Activated CD4-positive, alpha-beta T cell treated with anti-CD3 and anti-CD28 coated beads, Interleukin-2, amount 10 ng/mL, durations not matched to agents 7 days and 5 days (primary cell): Measurements from ENCODE around the gene ITGB5. TPM values are rescaled to one million over a fixed set of nuclear protein-coding genes. Genes with fewer than 3 reads are reported as not detected.

Experiments
- CTCF ChIA-PET: fragments of 350-600 bp; sonication (Branson Sonifier 250); formaldehyde crosslinking; loops from one replicate; lab custom pipeline; 2021; ENCODE audit warnings: antibody characterized with exemption; lab: Charles Lee
- POLR2A ChIA-PET: fragments of 350-600 bp; sonication (Branson Sonifier 250); formaldehyde crosslinking; loops from one replicate; lab custom pipeline; 2021; ENCODE audit warnings: antibody characterized with exemption; lab: Charles Lee
- DNase-seq: peaks from one replicate; pipeline ENCODE4 v3.0.0-alpha.2; 2020
- H3K27ac Mint-ChIP-seq: one replicate; pipeline ENCODE4 v1.8.0; 2021; ENCODE audit warnings: mild to moderate bottlenecking, moderate library complexity, mixed read lengths
- H3K27me3 Mint-ChIP-seq: one replicate; pipeline ENCODE4 v1.8.0; 2021; ENCODE audit warnings: mixed read lengths
- H3K36me3 Mint-ChIP-seq: one replicate; pipeline ENCODE4 v1.8.0; 2021; ENCODE audit warnings: low read depth, mixed read lengths
- H3K4me1 Mint-ChIP-seq: one replicate; pipeline ENCODE4 v1.8.0; 2021; ENCODE audit warnings: mixed read lengths
- H3K4me3 Mint-ChIP-seq: one replicate; pipeline ENCODE4 v1.8.0; 2021; ENCODE audit warnings: mild to moderate bottlenecking, moderate library complexity, mixed read lengths
- H3K9me3 Mint-ChIP-seq: one replicate; pipeline ENCODE4 v1.8.0; 2021; ENCODE audit warnings: mixed read lengths
- total RNA-seq, 2 experiments: library from RNA; stranded (reverse); gene quantifications; one replicate each; pipeline ENCODE4 v1.2.3, GENCODE V29; 2021

The ITGB5 gene
- under 1 TPM; 0.15 to 0.37 TPM for total RNA-seq

- peaks cover 4% of the 10 kb centered on the region for H3K4me1 Mint-ChIP-seq
- no peaks in the 10 kb centered on the region for H3K36me3 Mint-ChIP-seq
- H3K9me3 Mint-ChIP-seq = no peaks in the 10 kb centered on the region
- no peak within 1 kb of the TSS for H3K27ac Mint-ChIP-seq
- POLR2A ChIA-PET = no interaction called here
- peak; percentile 10 for DNase-seq
- peaks cover 64% of the 10 kb centered on the region for H3K27me3 Mint-ChIP-seq
- peak within 1 kb of the TSS; percentile 54 for H3K4me3 Mint-ChIP-seq
- CTCF ChIA-PET = interaction anchor here (1.4 to 5.9 kb wide), 2 partner anchors 15 to 126 kb away, joined by 3 to 25 read pairs; no protein-coding TSS in a partner anchor
Measured at GRCh38 chr3:124887177-124887931, at the start of gene ITGB5. Gene ITGB5 (minus strand): TSS chr3:124887365. CDS start chr3:124887000, 365 bp downstream.

GRCh38 chr3:124935794-124936542, 48.8 kb upstream of the ITGB5 start:
- Mint-ChIP-seq H3K27me3 (peaks cover 29% of the 10 kb centered on the region), H3K27ac (no peak overlapping the region), H3K4me3 (no peak overlapping the region), H3K36me3 (no peaks in the 10 kb centered on the region), H3K4me1 (no peaks in the 10 kb centered on the region), H3K9me3 (no peaks in the 10 kb centered on the region)
- CTCF ChIA-PET = interaction anchor here (0.6 to 1.1 kb wide), 3 partner anchors 52 to 555 kb away, joined by 3 to 4 read pairs (median 4); no protein-coding TSS in a partner anchor
- POLR2A ChIA-PET = no interaction called here
- no peak for DNase-seq

- H3K9me3 Mint-ChIP-seq = no peaks in the 10 kb centered on the region
- ChIA-PET POLR2A (no interaction called here), CTCF (interaction anchor here (0.6 to 1.1 kb wide), 3 partner anchors 53 to 555 kb away, joined by 3 to 4 read pairs (median 4); no protein-coding TSS in a partner anchor)
- peaks cover 33% of the 10 kb centered on the region for H3K27me3 Mint-ChIP-seq
- H3K4me1 Mint-ChIP-seq = no peaks in the 10 kb centered on the region
- no peak overlapping the region for H3K27ac Mint-ChIP-seq
- no peak overlapping the region for H3K4me3 Mint-ChIP-seq
- no peak for DNase-seq
- H3K36me3 Mint-ChIP-seq = no peaks in the 10 kb centered on the region
Measured at GRCh38 chr3:124935264-124935663, 48.1 kb upstream of the ITGB5 start.

GRCh38 chr3:124934577-124934976, 47.4 kb upstream of the ITGB5 start, which contains the start of gene MUC13:
Gene MUC13 (minus strand): TSS chr3:124934751. CDS start chr3:124934712, 39 bp downstream.
- ChIA-PET POLR2A (no interaction called here), CTCF (no interaction called here)
- no peak for DNase-seq
- Mint-ChIP-seq H3K4me3 (no peak within 1 kb of the TSS), H3K9me3 (no peaks in the 10 kb centered on the region), H3K36me3 (no peaks in the 10 kb centered on the region), H3K27ac (no peak within 1 kb of the TSS), H3K4me1 (no peaks in the 10 kb centered on the region), H3K27me3 (peaks cover 39% of the 10 kb centered on the region)

- peak; percentile 74 for DNase-seq
- no peak overlapping the region for H3K27ac Mint-ChIP-seq
- H3K36me3 Mint-ChIP-seq = no peaks in the 10 kb centered on the region
- ChIA-PET CTCF (interaction anchor here (0.8 to 1.7 kb wide), 3 partner anchors 27 to 709 kb away, joined by 3 to 5 read pairs (median 3); no protein-coding TSS in a partner anchor), POLR2A (no interaction called here)
- H3K9me3 Mint-ChIP-seq = no peaks in the 10 kb centered on the region
- no peak overlapping the region for H3K4me3 Mint-ChIP-seq
- peaks cover 40% of the 10 kb centered on the region for H3K27me3 Mint-ChIP-seq
- peaks cover 4% of the 10 kb centered on the region for H3K4me1 Mint-ChIP-seq
Measured at GRCh38 chr3:124928333-124929202, 41.4 kb upstream of the ITGB5 start.

GRCh38 chr3:124927574-124928045, 40.4 kb upstream of the ITGB5 start:
- ChIA-PET CTCF (interaction anchor here (0.6 to 1.7 kb wide), 4 partner anchors 16 to 398 kb away, joined by 3 to 5 read pairs (median 3); no protein-coding TSS in a partner anchor), POLR2A (no interaction called here)
- Mint-ChIP-seq H3K4me1 (peaks cover 4% of the 10 kb centered on the region), H3K9me3 (no peaks in the 10 kb centered on the region), H3K27ac (no peak overlapping the region), H3K4me3 (no peak overlapping the region), H3K27me3 (peaks cover 37% of the 10 kb centered on the region), H3K36me3 (no peaks in the 10 kb centered on the region)
- no peak for DNase-seq

- DNase-seq = no peak
- CTCF ChIA-PET = interaction anchor here (1.0 kb wide), 1 partner anchor 17 kb away, joined by 3 read pairs; no protein-coding TSS in a partner anchor
- H3K27me3 Mint-ChIP-seq = peaks cover 41% of the 10 kb centered on the region
- POLR2A ChIA-PET = interaction anchor here (0.6 kb wide), 1 partner anchor 436 kb away, joined by 3 read pairs; no protein-coding TSS in a partner anchor
- no peaks in the 10 kb centered on the region for H3K36me3 Mint-ChIP-seq
- H3K9me3 Mint-ChIP-seq = no peaks in the 10 kb centered on the region
- no peak overlapping the region for H3K27ac Mint-ChIP-seq
- H3K4me3 Mint-ChIP-seq = no peak overlapping the region
- peaks cover 4% of the 10 kb centered on the region for H3K4me1 Mint-ChIP-seq
Measured at GRCh38 chr3:124926426-124927101, 39.4 kb upstream of the ITGB5 start.

- Mint-ChIP-seq H3K27ac (no peak overlapping the region), H3K4me3 (no peak overlapping the region), H3K27me3 (peaks cover 34% of the 10 kb centered on the region), H3K9me3 (no peaks in the 10 kb centered on the region), H3K36me3 (no peaks in the 10 kb centered on the region), H3K4me1 (peaks cover 4% of the 10 kb centered on the region)
- CTCF ChIA-PET = interaction anchor here (0.7 to 0.9 kb wide), 2 partner anchors 13 to 24 kb away, joined by 3 to 4 read pairs; no protein-coding TSS in a partner anchor
- POLR2A ChIA-PET = no interaction called here
- DNase-seq = no peak
Measured at GRCh38 chr3:124924741-124925140, 37.6 kb upstream of the ITGB5 start.

GRCh38 chr3:124923833-124924232, 36.7 kb upstream of the ITGB5 start:
- no peak for DNase-seq
- Mint-ChIP-seq H3K36me3 (no peaks in the 10 kb centered on the region), H3K4me3 (no peak overlapping the region), H3K27ac (no peak overlapping the region), H3K4me1 (peaks cover 4% of the 10 kb centered on the region), H3K9me3 (no peaks in the 10 kb centered on the region), H3K27me3 (peaks cover 30% of the 10 kb centered on the region)
- CTCF ChIA-PET = interaction anchor here (0.5 to 1.0 kb wide), 2 partner anchors 29 to 997 kb away, joined by 3 to 4 read pairs; no protein-coding TSS in a partner anchor
- POLR2A ChIA-PET = no interaction called here

- no peak for DNase-seq
- Mint-ChIP-seq H3K27me3 (peaks cover 22% of the 10 kb centered on the region), H3K9me3 (no peaks in the 10 kb centered on the region), H3K4me3 (no peak overlapping the region), H3K27ac (no peak overlapping the region), H3K4me1 (no peaks in the 10 kb centered on the region), H3K36me3 (no peaks in the 10 kb centered on the region)
- ChIA-PET POLR2A (no interaction called here), CTCF (interaction anchor here (0.6 kb wide), 1 partner anchor 23 kb away, joined by 3 read pairs; no protein-coding TSS in a partner anchor)
Measured at GRCh38 chr3:124920718-124921117, 33.6 kb upstream of the ITGB5 start.

- no peaks in the 10 kb centered on the region for H3K4me1 Mint-ChIP-seq
- no peak overlapping the region for H3K27ac Mint-ChIP-seq
- POLR2A ChIA-PET = no interaction called here
- no peaks in the 10 kb centered on the region for H3K9me3 Mint-ChIP-seq
- H3K4me3 Mint-ChIP-seq = no peak overlapping the region
- DNase-seq = no peak
- CTCF ChIA-PET = interaction anchor here (0.5 to 0.6 kb wide), 2 partner anchors 34 to 59 kb away, joined by 3 read pairs; no protein-coding TSS in a partner anchor
- no peaks in the 10 kb centered on the region for H3K36me3 Mint-ChIP-seq
- peaks cover 17% of the 10 kb centered on the region for H3K27me3 Mint-ChIP-seq
Measured at GRCh38 chr3:124919756-124920155, 32.6 kb upstream of the ITGB5 start.
